Measurements from ENCODE around the gene PRKCA. TPM values are rescaled to one million over a fixed set of nuclear protein-coding genes. Genes with fewer than 3 reads are reported as not detected.

PRKCA gene
- total and polyA plus RNA-seq, 2 donors (not counting 3 experiments of a cell fraction or from before 2014, with no cell fraction given), result 7.5 to 34.2 TPM

DNA sequence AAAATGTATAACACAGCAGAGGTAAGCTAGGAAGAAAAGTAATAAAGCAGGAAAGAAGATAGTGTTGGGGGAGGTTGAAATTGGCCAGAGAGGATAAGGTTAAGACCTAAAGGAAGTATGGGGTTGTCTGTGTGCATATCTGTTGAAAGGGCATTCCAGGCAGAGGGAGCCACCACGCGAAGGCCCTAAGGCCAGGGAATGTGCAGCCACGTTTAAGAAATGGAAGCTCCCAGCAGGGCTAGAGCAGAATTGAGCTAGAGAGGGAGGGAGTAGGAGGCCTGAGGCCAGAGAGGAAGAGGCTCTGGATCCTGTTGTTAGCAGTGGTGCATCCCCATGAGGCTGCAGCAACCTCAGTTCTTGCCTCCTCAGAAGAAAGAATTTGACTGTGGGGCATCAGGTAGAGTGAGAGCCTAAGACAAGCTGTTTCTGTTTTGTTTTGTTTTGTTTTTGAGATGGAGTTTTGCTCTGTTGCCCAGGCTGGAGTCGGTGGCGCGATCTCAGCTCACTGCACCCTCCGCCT, 473.5 kb downstream of the PRKCA start:
- Histone ChIP-seq H2AFZ (ENCODE audit: low read depth, low read length) (no peak overlapping the region), H3K27me3 (ENCODE audit: control insufficient read depth in 2 of 2, insufficient read depth in 2 of 2, low read length in 2 of 2) (no peaks in the 10 kb centered on the region), H3K4me1 (ENCODE audit: control insufficient read depth, extremely low read depth, insufficient read depth, low read length) (no peaks in the 10 kb centered on the region), H3K27ac (ENCODE audit: insufficient read depth, low read depth, low read length) (no peak overlapping the region), H3K9me3 (replicated peaks; ENCODE audit: control insufficient read depth, insufficient read depth, low read length) (no peaks in the 10 kb centered on the region), H3K4me3 (replicated peaks in 1 of 3; ENCODE audit: insufficient read depth in 1 of 3, low read depth in 1 of 3, low read length in 3 of 3) (no peak overlapping the region), H3K4me2 (ENCODE audit: insufficient read depth, low read length) (no peak overlapping the region), H3K9ac (replicated peaks; ENCODE audit: extremely low read depth, insufficient read depth, low read length) (no peak overlapping the region), H3K79me2 (ENCODE audit: control insufficient read depth, insufficient read depth, low read length) (no peaks in the 10 kb centered on the region), H3K36me3 (ENCODE audit: control insufficient read depth in 2 of 2, extremely low read depth in 1 of 2, insufficient read depth in 2 of 2, low read length in 2 of 2) (no peaks in the 10 kb centered on the region), H4K20me1 (replicated peaks; ENCODE audit: control insufficient read depth, extremely low read depth, insufficient read depth, low read length) (no peaks in the 10 kb centered on the region), H3K9me1 (replicated peaks; ENCODE audit: control insufficient read depth, extremely low read depth, insufficient read depth, low read length) (no peaks in the 10 kb centered on the region)
- no TSS peak for BruUV-seq (replicated peaks)
- dilution Hi-C loops (cut with MboI; ENCODE audit: extremely low pct_ligation_motif_present, low sequenced_read_pairs) (no loop called here), intact Hi-C loops (cut with micrococcal nuclease) (no loop called here)
- DNase-seq (ENCODE audit: low read depth, low spot score) (no peak), FAIRE-seq (no peak)
- CTCF ChIA-PET, result interaction anchor here (0.8 to 0.9 kb wide), 2 partner anchors 24 to 48 kb away, joined by 3 to 4 read pairs; no protein-coding TSS in a partner anchor
- POLR2A ChIA-PET, result no interaction called here
- TF ChIP-seq POLR2A (IDR thresholded peaks at IDR 0.05; ENCODE audit: low read depth, low read length), result no peak
- TF ChIP-seq, protein P1, sequence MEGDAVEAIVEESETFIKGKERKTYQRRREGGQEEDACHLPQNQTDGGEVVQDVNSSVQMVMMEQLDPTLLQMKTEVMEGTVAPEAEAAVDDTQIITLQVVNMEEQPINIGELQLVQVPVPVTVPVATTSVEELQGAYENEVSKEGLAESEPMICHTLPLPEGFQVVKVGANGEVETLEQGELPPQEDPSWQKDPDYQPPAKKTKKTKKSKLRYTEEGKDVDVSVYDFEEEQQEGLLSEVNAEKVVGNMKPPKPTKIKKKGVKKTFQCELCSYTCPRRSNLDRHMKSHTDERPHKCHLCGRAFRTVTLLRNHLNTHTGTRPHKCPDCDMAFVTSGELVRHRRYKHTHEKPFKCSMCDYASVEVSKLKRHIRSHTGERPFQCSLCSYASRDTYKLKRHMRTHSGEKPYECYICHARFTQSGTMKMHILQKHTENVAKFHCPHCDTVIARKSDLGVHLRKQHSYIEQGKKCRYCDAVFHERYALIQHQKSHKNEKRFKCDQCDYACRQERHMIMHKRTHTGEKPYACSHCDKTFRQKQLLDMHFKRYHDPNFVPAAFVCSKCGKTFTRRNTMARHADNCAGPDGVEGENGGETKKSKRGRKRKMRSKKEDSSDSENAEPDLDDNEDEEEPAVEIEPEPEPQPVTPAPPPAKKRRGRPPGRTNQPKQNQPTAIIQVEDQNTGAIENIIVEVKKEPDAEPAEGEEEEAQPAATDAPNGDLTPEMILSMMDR (IDR thresholded peaks at IDR 0.05; ENCODE audit: extremely low read depth in 1 of 2, insufficient read depth in 1 of 2, low read depth in 1 of 2, low read length in 2 of 2), result no peak
- no peak for TF ChIP-seq EZH2 (IDR thresholded peaks at IDR 0.05; ENCODE audit: borderline replicate concordance, low read depth, low read length, severe bottlenecking)

- no peaks in the 10 kb centered on the region for H3K36me3 ChIP-seq (ENCODE audit: control insufficient read depth in 2 of 2, extremely low read depth in 1 of 2, insufficient read depth in 2 of 2, low read length in 2 of 2)
- no peaks in the 10 kb centered on the region for H3K9me3 ChIP-seq (replicated peaks; ENCODE audit: control insufficient read depth, insufficient read depth, low read length)
- H3K27me3 ChIP-seq (ENCODE audit: control insufficient read depth in 2 of 2, insufficient read depth in 2 of 2, low read length in 2 of 2), result no peaks in the 10 kb centered on the region
- CTCF ChIA-PET, result interaction anchor here (0.9 kb wide), 1 partner anchor 49 kb away, joined by 4 read pairs; no protein-coding TSS in a partner anchor
- POLR2A ChIA-PET, result no interaction called here
- intact Hi-C loops (cut with micrococcal nuclease) (no loop called here), dilution Hi-C loops (cut with MboI; ENCODE audit: extremely low pct_ligation_motif_present, low sequenced_read_pairs) (no loop called here)
- no peaks in the 10 kb centered on the region for H3K79me2 ChIP-seq (ENCODE audit: control insufficient read depth, insufficient read depth, low read length)
- H2AFZ ChIP-seq (ENCODE audit: low read depth, low read length), result no peak overlapping the region
- no peak for FAIRE-seq
- no peak overlapping the region for H3K27ac ChIP-seq (ENCODE audit: insufficient read depth, low read depth, low read length)
- TF ChIP-seq POLR2AphosphoS5 (IDR thresholded peaks at IDR 0.05; ENCODE audit: insufficient read depth, low read depth, low read length) (no peak), EZH2 (IDR thresholded peaks at IDR 0.05; ENCODE audit: borderline replicate concordance, low read depth, low read length, severe bottlenecking) (no peak), MYC (IDR thresholded peaks at IDR 0.05; ENCODE audit: low read depth, low read length) (no peak)
- TF ChIP-seq, protein P1 (IDR thresholded peaks at IDR 0.05; ENCODE audit: extremely low read depth in 1 of 2, insufficient read depth in 1 of 2, low read depth in 1 of 2, low read length in 2 of 2), result no peak
- DNase-seq (ENCODE audit: low read depth, low spot score), result no peak
- H3K4me3 ChIP-seq (replicated peaks in 1 of 3; ENCODE audit: insufficient read depth in 1 of 3, low read depth in 1 of 3, low read length in 3 of 3), result no peak overlapping the region
- no TSS peak for BruUV-seq (replicated peaks)
- no peaks in the 10 kb centered on the region for H3K4me1 ChIP-seq (ENCODE audit: control insufficient read depth, extremely low read depth, insufficient read depth, low read length)
- H3K9me1 ChIP-seq (replicated peaks; ENCODE audit: control insufficient read depth, extremely low read depth, insufficient read depth, low read length), result no peaks in the 10 kb centered on the region
- H3K9ac ChIP-seq (replicated peaks; ENCODE audit: extremely low read depth, insufficient read depth, low read length), result no peak overlapping the region
- no peaks in the 10 kb centered on the region for H4K20me1 ChIP-seq (replicated peaks; ENCODE audit: control insufficient read depth, extremely low read depth, insufficient read depth, low read length)
- H3K4me2 ChIP-seq (ENCODE audit: insufficient read depth, low read length), result no peak overlapping the region
Observed at GRCh38 chr17:66776999-66777688, 474.7 kb downstream of the PRKCA start.

Measured in endothelial cell of umbilical vein (primary cell).